NCI-H2227 (cell line): ENCODE data around the gene EVA1C.
"Not testable (repeated sequence)": the region's sequence is repeated elsewhere in the genome, so short reads cannot be mapped to it uniquely, and the experiment has no call there.

Experiments used
- DNase-seq: peaks from one replicate; lab custom pipeline; 2025; ENCODE audit not compliant: unreplicated experiment; lab: John Stamatoyannopoulos, UW

EVA1C gene

GRCh38 chr21:32521736-32522355, 109.3 kb downstream of the EVA1C start:
- no peak for DNase-seq

DNA sequence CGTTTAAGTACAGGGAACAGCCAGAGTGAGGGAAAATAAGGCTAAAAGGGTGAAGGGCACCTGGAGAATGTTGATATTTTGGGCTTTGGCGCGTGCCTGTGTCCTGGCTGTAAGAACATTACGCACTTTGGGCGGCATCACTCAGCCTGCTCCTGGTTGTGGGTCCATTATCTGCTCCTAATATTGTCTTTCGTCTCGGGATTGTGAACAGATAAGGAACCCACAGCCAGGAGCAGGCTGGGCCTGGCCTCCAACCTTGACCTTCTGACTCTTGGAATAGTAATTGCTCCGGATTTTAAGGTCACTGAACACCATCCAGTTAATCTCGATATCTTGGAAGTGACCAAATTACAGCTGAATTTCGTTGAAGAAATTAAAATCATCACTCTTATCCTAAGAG, 111.0 kb downstream of the EVA1C start:
- DNase-seq: no peak

- no peak for DNase-seq
Observed at GRCh38 chr21:32523988-32524719, 111.6 kb downstream of the EVA1C start.

- no peak for DNase-seq
Observed at GRCh38 chr21:32525282-32525681, 112.8 kb downstream of the EVA1C start.

- no peak for DNase-seq
Observed at GRCh38 chr21:32529679-32530078, 117.2 kb downstream of the EVA1C start.

- DNase-seq: not testable (repeated sequence)
Observed at GRCh38 chr21:32530809-32531208, 118.3 kb downstream of the EVA1C start.

GRCh38 chr21:32531561-32531960, 119.1 kb downstream of the EVA1C start:
- not testable (repeated sequence) for DNase-seq

- no peak for DNase-seq
Observed at GRCh38 chr21:32532636-32533035, 120.1 kb downstream of the EVA1C start.

GRCh38 chr21:32533053-32533452, 120.5 kb downstream of the EVA1C start:
- no peak for DNase-seq

GRCh38 chr21:32533611-32534010, 121.1 kb downstream of the EVA1C start:
- no peak for DNase-seq

GRCh38 chr21:32534113-32534512, 121.6 kb downstream of the EVA1C start:
- DNase-seq: no peak

DNA sequence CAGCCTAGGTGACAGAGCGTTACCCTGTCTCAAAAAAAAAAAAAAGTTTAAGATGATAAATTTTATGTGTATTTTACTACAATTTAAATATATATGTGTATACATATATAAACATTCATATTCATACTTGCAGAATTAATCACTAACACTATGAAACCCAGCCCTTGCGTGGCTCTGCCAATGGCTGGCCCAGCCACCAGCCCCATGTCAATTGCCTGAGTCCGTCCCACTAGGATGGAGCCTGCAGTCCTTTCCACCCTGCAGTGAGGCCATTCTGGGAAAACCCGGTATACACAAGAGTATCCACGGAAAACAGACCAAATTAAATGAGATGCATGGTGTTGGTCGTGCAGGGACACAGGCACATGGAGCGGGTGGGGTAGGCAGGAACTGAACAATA, 123.1 kb downstream of the EVA1C start:
- no peak for DNase-seq

GRCh38 chr21:32537569-32537881, 125.0 kb downstream of the EVA1C start:
- no peak for DNase-seq

DNA sequence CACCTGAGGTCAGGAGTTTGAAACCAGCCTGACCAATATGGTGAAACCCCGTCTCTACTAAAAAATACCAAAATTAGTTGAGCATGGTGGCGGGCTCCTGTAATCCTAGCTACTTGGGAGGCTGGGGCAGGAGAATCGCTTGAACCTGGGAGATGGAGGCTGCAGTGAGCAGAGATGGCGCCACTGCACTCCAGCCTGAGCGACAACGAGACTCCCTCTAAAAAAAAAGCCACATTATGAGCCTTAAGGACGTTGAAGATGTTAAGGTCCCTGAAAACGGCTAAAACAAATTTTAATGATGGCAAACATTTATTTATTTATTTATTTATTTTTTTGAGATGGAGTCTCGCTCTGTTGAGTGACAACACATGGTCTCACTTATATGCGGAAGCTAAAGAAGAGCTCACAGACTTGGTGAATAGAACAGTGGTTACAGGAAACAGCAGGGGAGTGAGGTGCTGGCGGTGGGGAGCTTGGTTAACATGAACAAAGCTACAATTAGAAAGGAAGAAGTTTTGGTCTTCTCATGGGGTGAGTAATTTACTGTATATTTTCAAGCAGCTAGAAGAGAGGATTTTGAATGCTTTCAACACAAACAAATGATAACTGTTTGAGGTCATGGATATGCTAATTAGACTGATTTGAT, 125.8 kb downstream of the EVA1C start:
- DNase-seq: no peak

DNA sequence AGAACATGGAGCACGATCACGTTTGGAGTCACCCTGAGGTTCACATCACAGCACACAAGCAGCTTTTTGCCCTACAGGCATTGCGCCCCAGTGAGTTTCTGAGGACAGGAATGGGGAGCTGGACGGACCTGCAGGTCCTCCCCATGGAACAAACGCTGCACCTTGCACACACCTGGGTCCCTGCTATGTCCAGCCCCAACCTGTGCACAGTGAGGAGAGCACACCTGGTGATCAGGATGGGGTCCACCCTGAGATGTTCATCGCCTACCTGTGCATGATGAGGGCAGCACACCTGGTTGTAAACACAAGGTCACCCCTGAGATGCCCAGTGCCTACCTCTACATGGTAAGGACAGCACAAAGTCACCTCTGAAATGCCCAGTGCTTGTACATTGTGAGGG, 126.9 kb downstream of the EVA1C start:
- no peak for DNase-seq

- not testable (repeated sequence) for DNase-seq
Observed at GRCh38 chr21:32543056-32543455, 130.6 kb downstream of the EVA1C start.

DNA sequence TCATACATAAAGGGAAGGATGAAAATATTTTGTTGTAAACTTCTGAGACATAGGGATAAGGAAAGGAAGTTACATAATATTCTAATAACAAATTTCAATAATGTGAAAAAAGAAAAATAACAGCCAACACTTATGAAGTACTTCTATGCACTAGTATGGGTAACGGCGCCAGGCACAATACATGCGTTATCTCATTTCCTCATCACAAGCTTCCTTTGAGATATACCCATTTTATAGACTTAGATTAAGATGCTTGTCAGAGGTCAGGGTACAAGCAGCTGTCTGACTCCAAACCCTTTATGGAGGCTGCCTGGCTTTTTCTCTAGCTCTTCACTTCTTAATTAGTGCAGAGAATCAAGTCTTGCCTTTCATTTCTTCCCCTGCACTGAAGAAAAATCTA, 131.5 kb downstream of the EVA1C start:
- no peak for DNase-seq

- DNase-seq: no peak
Observed at GRCh38 chr21:32544697-32545096, 132.2 kb downstream of the EVA1C start.

GRCh38 chr21:32545948-32546441, 133.5 kb downstream of the EVA1C start:
- no peak for DNase-seq

DNA sequence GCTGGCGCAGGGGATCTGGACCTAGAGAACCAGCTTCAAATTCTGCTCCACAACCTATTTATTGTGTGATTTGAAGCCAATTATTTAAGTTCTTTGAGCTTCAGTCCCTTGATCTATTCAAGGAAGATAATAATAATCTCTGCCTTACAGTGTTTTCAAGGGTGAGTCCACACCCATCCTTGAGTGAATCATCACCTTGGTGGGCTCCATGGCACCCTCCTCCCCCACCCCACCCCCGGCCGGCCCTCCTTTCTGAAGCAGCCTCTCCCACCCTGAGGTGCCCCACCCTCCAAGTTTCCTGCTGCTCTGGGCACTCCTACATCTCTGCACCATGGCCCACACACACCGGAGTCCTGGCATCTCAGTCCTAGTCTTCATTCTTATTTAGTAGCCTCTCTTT, 134.5 kb downstream of the EVA1C start:
- DNase-seq: no peak

DNA sequence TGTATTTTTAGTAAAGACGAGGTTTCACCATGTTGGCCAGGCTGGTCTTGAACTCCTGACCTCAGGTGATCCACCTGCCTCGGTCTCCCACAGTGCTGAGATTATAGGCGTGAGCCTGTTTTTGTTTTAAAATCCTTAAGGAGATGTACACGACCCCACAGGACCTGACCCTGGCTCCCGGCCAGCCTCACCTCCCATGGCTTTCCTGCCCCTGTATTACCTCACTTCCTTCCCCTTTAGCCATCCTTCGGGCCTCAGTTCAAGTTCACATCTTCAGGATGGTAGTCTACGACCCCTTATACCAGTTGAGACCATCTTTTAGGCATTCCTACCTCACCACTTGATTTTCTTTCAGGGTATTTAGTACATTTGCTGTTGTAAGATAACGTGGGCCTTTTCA, 136.5 kb downstream of the EVA1C start:
- no peak for DNase-seq

GRCh38 chr21:32549440-32549839, 136.9 kb downstream of the EVA1C start:
- DNase-seq: no peak
